NCI-H446 (cell line): ENCODE results near the gene MRPL24.
A peak's percentile ranks its signal among the peaks of the same experiment; 100 is the strongest.

Experiments used
- DNase-seq, 2 experiments: peaks; one replicate each; lab custom pipeline; 2025; lab: John Stamatoyannopoulos, UW

Gene MRPL24

DNA sequence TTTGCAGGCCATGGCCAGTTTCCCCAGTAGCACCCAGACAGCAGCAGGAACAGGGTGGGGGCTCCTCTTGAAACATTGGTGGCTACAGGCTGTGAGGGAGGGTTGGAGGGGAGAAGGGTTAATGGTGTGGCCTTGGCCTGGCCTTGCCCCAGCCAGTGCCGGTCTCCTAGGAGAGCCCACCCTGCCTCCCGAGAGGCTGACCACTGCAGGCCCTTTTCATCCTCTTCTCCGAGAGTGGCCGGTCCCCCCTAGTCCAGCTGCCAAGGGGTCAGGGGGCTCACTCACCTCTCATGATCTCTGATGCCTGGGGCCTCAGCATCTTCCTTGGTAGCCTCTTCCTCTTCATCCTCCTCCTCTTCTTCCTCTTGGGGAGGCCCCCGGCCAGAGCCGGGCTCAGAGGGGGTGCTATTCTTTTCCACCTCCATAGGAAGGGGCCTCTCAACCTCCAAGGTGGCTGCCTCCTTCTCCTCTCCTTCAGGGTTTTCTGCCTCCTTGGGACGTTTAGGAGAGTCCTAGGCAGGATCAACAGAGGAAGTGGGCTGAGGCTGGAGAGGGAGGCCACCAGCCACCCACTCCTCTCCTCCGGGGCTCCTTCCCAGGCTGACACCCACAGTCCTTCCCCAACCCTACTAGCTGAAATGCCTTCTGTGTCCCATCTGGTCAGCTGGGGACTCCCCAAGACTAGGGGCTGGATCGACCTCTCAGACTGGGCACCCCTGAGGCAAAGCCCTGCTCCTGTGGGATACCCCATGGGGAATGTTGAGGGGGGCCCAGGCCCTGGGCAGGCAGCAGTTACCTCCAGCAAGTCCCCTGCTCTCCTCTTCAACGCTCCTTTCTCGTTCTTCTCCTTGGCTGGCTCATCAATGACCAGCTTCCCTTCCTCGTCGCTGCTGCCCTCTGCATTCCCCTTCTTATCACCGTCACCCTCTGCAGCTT is 2.7 kb upstream of the MRPL24 start:
- no peak for DNase-seq

DNA sequence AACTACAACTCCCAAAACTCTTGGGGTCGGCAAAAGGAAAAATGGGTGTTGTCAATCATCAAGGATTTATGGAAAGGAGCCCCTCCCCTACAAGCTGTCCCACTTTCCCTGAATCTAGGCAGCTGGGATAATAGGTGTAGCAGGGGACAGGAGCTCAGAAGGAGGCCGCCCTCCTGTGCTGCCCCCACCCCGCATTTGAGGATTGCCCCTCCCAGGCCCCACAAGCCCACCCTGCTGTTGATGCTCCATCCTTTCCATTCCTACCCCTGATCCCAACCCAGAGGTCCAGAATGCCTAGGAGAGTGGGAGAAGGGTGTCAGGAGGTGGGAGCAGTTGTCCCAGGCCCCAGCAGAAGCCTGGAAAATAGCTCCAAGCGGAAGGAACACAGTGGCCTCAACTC is 1.9 kb upstream of the MRPL24 start:
- DNase-seq: no peak

GRCh38 chr1:156742017-156742416 is 1.1 kb upstream of the MRPL24 start:
- no peak for DNase-seq

DNA sequence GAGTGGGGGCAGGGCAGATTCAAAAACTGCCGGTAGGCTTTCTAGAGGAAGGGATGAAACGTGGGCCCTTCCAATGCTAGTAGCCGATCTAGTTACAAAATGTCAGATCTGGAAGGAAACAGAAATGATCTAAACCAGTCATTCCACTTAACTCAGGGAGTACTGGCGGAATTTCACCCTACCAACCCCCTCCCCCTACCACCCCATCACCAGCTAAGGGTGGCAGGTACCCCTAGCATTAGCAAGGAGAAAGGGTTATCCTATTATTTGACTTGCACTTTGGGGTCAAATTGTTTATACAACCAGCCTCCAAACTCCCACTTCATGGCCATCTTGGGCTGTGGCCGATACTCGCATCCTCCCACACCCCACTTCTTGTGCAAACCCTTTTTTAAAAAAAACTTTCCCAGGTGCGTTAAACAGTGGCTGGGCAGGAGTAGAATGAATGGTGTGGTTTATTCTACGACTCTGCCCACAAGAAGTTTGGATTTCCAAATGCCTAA is 644 bp upstream of the MRPL24 start:
- DNase-seq: no peak

GRCh38 chr1:156740237-156740740 is 599 bp downstream of the MRPL24 start:
- peak in 1 of 2 experiments; percentile 40 for DNase-seq

GRCh38 chr1:156738916-156739315 is 2.0 kb downstream of the MRPL24 start:
- DNase-seq: no peak

DNA sequence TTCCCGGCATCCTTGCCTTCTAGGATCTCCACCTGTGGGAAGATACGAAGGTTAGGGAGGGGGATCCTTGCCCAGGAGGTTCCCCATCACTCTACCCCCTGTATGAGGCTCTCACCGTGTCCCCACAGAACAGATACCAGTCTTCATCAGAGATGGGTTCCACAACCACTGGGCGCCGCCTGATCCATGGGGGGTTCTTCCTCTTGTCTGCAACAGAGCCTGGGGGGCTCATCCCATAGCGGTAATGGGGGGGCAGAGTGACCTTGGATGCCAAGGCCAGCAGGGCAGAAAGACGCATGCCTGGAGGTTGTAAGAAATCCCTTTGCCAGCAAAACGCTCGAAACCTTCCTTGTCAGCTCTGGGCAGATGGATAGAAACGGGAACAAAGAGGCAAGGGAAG is 2.5 kb downstream of the MRPL24 start:
- DNase-seq: no peak

DNA sequence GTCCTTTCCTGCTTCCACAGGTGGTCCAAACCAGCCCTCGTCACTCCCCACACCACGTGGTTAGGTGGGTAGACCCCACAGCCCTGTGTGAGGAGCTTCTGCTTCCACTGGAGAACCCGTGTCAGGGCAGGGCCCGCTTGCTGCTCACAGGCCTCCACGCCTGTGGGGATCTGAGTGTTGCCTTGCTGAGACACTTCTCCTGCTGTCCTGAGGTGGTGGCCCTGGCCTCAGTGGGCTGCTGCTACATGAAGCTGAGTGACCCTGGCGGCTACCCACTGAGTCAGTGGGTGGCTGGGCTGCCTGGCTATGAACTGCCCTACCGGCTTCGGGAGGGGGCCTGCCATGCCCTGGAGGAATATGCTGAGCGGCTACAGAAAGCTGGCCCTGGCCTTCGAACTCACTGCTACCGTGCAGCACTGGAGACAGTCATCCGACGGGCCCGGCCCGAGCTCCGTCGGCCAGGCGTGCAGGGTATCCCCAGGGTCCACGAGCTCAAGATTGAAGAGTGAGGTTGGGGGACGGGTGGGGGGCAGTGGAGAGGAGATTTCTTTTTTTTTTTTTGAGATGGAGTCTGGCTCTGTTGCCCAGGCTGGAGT is 6.8 kb downstream of the MRPL24 start:
- DNase-seq: no peak

GRCh38 chr1:156728599-156729462 is 12.1 kb downstream of the MRPL24 start, which contains the start of gene ISG20L2:
TSS of gene ISG20L2 (minus strand) at chr1:156728766. CDS start at chr1:156727652, 1,114 bp downstream.
- DNase-seq: peak; percentile 96 to 98

GRCh38 chr1:156727926-156728598 is 12.8 kb downstream of the MRPL24 start, which contains the start of gene METTL25B:
TSS of gene METTL25B (plus strand) at chr1:156728469. CDS start at chr1:156729105, 636 bp downstream.
- DNase-seq: peak; percentile 68 to 92

DNA sequence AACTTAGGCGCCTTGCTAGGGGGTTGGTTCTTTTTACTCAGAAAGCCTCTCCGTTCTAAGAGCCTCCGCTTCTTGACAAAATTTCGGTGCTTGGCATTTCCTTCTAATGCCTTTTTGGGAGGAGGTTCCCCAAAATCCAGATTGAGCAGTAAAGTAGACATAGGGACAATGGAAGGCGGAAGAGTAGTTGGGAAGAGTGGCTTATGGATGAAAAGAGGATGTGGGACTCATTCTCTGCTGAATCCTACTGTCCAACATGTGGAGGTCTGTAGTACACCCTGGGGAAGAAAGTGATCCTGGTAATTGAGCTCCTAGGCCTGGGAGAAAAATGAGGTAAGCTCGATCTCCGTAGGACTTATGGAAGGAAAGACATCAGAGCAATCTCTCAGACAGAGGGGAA is 13.4 kb downstream of the MRPL24 start:
- no peak for DNase-seq

- peak; percentile 44 to 60 for DNase-seq
Observed at GRCh38 chr1:156726549-156727226, 14.2 kb downstream of the MRPL24 start.

DNA sequence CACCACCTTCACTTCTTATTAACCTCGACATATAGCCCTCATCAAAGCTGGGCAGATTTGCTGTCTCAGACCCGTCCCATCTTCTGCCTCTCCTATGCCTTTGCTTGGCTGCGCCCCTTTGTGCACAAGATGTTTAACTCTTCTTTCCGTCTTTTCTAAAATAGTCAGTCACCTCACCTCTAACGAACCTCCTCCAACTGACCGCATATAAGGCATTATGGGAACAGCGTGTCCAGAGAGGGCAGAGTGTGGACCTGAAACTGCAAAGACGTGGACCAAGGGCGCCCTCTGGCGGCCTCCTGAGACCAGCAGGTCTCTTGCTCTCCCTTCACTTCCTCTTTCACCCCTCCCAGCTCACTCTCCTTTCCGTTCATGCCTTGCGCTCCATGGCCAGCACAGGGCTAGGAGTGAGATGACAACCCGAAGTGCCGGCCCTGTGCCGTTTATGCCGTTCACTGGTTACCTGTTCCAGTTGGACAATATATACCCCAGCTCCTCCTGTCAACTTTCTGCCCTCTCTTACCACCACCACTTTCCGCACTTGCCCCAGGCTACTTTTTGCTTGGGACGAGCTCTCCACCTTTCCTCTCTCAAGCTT is 15.1 kb downstream of the MRPL24 start:
- peak; percentile 52 to 86 for DNase-seq

DNA sequence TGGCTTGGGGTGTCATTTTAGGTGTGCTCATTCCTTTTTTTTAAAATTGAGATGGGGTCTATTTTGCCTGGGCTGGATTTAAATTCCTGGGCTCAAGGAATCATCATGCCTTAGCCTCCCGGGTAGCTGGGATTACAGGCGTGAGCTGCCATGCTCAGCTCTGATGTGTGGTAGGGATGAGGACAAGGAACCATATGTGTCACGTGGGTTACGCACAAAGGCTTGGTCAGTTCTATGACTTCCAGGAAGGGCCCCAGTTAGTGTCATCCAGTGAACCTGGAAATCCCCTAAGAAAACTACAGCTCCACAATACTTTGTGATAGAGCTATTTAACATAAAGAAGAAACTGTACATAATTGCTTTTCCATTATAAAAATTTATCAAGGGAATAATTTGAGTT is 19.4 kb downstream of the MRPL24 start:
- DNase-seq: no peak

DNA sequence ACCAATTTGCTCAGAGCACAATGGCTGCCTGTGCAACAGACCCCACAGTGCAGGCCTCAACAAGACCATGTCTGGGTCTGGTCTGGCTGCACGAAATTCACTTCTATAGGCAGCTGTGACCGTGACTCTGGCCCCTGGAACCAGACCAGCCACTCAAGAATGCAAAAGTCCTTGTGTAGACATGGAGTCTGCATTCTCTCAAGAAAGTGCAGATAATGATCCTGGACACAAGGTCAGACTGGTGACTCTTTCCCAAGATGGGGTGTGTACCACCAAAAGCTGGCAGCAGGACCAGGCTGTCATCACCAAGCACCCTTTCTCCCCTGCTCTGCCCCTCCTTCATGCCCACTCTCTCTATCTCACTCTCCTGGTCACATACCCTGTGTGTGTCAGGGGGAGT is 19.8 kb downstream of the MRPL24 start:
- no peak for DNase-seq

- DNase-seq: peak in 1 of 2 experiments; percentile 44
Observed at GRCh38 chr1:156717351-156717750, 23.5 kb downstream of the MRPL24 start.

GRCh38 chr1:156714830-156715229 is 26.1 kb downstream of the MRPL24 start:
- no peak for DNase-seq

GRCh38 chr1:156712626-156713025 is 28.3 kb downstream of the MRPL24 start:
- no peak for DNase-seq

DNA sequence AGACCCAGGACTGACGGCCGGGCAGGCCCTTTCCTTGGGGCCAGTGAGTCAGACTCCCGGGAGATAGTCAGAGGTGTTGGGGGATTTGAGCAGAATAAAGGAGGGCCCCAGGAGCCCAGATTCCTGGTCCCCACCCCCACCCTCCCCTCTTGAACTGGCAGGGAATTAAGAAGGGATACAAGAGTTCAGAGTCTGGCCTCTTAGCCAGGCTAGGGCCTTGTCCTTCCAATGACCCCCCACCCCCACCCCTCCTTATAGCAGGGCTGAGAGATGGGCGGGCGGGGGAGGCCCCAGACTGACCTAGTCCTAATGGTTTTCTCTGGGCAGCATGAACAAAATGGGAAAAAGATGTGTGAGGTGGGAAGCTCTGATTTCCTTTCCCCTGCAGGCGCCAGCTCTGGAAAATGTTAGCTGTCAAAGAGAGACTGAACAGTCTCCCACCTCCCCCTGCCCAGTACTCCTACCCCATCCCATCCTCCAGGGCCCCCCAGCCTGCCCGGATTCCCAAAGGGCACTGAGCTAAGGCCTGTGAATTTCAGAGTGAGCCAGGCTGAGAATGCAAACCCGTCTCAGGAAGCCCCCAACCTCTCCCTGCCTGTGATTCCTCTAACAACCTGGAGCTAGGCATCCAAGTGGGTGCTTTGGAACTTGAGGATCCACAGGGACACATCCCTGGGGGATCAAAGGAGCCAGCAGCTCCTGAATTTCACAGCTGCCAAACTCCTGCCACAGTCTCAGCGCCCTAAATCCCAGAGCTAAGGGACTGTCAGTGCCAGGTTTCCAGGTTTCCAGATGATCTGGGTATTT is 29.7 kb downstream of the MRPL24 start:
- no peak for DNase-seq
